Subcutaneous abdominal adipose tissue (tissue), 5 donors: ENCODE results near the gene PEG3.

Experiments used
- H3K27ac ChIP-seq: one replicate; pipeline ENCODE4 v1.7.0; 2013; ENCODE audit warnings: low read depth, mild to moderate bottlenecking, inconsistent platforms, low read length, moderate library complexity
- H3K27me3 ChIP-seq, 5 donors: one replicate each; pipeline ENCODE4 v1.7.0; 2013; ENCODE audit warnings: low read length in 5 of 5, inconsistent platforms in 1 of 5; ENCODE audit not compliant: control insufficient read depth in 5 of 5, insufficient read depth in 4 of 5
- H3K36me3 ChIP-seq, 5 donors: one replicate each; pipeline ENCODE4 v1.7.0; 2013; ENCODE audit warnings: low read length in 5 of 5; ENCODE audit not compliant: control insufficient read depth in 5 of 5, insufficient read depth in 5 of 5
- H3K4me1 ChIP-seq, 5 donors: one replicate each; pipeline ENCODE4 v1.7.0; 2013; ENCODE audit warnings: low read length in 5 of 5, mild to moderate bottlenecking in 3 of 5, moderate library complexity in 1 of 5; ENCODE audit not compliant: control insufficient read depth in 5 of 5, insufficient read depth in 5 of 5
- H3K4me3 ChIP-seq, 5 donors: one replicate each; pipeline ENCODE4 v1.7.0; 2013; ENCODE audit warnings: low read length in 5 of 5, low read depth in 1 of 5
- H3K9ac ChIP-seq, 5 donors: one replicate each; pipeline ENCODE4 v1.7.0; 2013; ENCODE audit warnings: low read length in 5 of 5, mild to moderate bottlenecking in 4 of 5, moderate library complexity in 3 of 5
- H3K9me3 ChIP-seq, 5 donors: one replicate each; pipeline ENCODE4 v1.7.0; 2013; ENCODE audit warnings: low read length in 5 of 5; ENCODE audit not compliant: control insufficient read depth in 5 of 5
- donor health status: healthy.
- donor health status: healthy.
- donor health status: healthy.
- donor health status: healthy.
- donor health status: healthy.

PEG3 gene

DNA sequence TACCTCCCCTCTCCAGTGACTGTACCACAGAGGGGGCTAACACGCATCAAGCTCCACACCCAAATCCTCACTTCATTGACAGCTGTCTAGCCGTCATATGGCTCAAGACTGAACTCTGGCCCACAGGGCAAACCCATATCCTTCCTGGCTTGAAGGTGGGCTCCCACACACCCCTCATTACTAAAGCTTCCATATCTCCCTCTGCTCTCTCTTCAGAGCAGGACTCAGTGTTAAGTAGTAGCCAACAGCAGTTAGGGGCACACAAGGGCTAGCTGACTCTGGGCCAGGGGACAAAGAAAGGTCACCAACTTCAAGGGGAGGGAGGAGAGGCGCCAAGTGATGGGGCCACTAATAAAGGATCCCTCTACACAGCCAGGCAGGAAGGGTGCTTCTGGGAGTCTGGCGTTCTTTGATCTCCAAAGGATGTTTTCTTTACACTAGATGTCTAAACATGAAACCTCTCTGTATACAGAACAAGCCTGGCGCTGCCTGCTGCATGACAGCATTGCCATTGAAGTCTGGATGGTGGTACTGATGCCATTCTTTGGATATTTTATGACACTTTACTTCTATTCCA lies 8.1 kb downstream of the PEG3 start:
- Histone ChIP-seq H3K36me3 (no peaks in the 10 kb centered on the region), H3K27ac (no peak overlapping the region), H3K4me3 (no peak overlapping the region), H3K9ac (no peak overlapping the region), H3K4me1 (peaks cover 0 to 9% (median 5%) of the 10 kb centered on the region in 5 donors), H3K27me3 (no peaks in the 10 kb centered on the region), H3K9me3 (peaks cover 0 to 7% (median 0%) of the 10 kb centered on the region in 5 donors)

DNA sequence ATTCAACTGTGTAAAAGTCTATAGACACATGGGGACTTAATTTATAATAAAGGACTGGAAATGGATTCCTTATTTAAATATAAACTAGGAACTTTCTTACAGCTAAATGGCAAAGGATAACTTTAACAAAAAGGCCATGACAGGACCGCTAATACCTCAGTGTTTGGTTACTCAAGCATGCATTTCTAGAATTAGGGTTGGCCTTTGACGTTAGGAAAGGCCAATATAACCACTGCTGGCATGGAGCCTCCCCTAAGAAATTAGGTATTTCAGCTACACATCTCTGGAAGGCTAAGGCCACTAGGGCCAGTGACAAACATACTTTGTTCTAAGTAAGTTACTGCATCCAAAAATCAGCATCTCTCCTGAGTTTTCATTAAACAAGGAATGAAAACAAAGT lies 9.3 kb downstream of the PEG3 start:
- H3K9me3 ChIP-seq: peaks cover 0 to 4% (median 0%) of the 10 kb centered on the region in 5 donors
- peaks cover 0 to 6% (median 0%) of the 10 kb centered on the region in 5 donors for H3K4me1 ChIP-seq
- H3K4me3 ChIP-seq: no peak overlapping the region
- H3K36me3 ChIP-seq: no peaks in the 10 kb centered on the region
- no peaks in the 10 kb centered on the region for H3K27me3 ChIP-seq
- no peak overlapping the region for H3K27ac ChIP-seq
- H3K9ac ChIP-seq: no peak overlapping the region

DNA sequence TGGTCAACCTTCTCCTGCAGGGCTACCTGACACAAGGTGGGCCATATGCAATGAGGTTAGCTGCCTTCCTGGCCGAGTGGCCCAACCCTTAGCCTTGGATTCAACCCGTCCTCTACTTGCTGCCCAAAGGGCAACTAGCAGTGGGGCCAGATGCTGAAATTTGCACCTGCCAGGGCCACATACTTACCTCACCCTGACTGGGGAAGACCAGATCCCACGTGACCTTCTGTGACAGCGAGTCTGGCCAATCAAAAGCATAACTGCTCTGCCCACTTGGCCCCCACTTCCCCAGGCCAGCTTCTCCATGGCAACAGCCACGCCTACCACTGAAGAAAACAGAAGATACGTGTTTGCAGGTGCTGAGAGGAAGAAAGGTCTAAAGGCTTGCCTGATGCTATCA lies 10.9 kb downstream of the PEG3 start:
- Histone ChIP-seq H3K4me3 (no peak overlapping the region), H3K27ac (no peak overlapping the region), H3K36me3 (no peaks in the 10 kb centered on the region), H3K4me1 (peaks cover 0 to 6% (median 0%) of the 10 kb centered on the region in 5 donors), H3K9ac (no peak overlapping the region), H3K27me3 (no peaks in the 10 kb centered on the region), H3K9me3 (no peaks in the 10 kb centered on the region)

DNA sequence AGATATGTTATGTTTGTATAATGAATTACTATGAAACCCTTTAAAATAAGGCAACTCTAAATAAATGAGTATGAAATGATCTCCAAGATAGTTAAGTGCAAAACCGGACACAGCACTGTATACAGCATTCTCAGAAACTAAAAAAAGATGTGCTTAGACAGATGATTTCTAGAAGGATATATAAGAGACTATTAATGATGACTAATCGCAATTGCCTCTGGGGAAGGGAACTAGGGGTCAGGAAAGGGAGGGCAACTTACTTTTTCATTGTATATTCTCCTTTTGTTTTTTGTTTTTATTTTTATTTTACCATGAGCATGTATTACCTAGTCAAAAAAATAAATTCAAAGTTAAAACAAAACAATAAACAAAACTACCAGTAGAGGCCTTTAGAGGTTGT lies 12.8 kb downstream of the PEG3 start:
- Histone ChIP-seq H3K27me3 (no peaks in the 10 kb centered on the region), H3K9me3 (no peaks in the 10 kb centered on the region)

DNA sequence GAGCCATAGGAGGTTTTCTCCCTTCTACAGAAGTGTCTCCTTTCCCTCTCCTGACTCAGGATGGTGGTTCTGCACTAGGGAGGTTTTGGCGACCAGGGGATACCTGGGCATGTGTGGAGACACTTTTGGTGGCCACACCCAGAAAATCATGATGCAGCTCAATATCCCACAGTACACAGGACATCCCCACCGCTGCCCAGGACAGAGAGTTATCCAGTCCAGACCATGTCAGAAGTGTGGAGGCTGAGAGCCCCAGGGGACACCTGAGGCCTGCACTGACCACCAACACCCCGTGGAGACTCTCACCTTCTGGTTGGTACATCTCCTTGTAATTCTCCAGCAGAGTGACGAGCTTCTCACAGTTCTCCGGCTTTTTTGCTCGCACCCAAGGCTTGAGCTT lies 16.6 kb downstream of the PEG3 start:
- Histone ChIP-seq H3K27ac (no peak overlapping the region), H3K4me1 (no peaks in the 10 kb centered on the region), H3K27me3 (no peaks in the 10 kb centered on the region), H3K4me3 (no peak overlapping the region), H3K36me3 (peaks cover 2 to 21% (median 15%) of the 10 kb centered on the region in 5 donors), H3K9me3 (no peaks in the 10 kb centered on the region), H3K9ac (no peak overlapping the region)

More for the DNA sequence above, 12.8 kb downstream of the PEG3 start:
- H3K4me3 ChIP-seq: no peak overlapping the region
- peaks cover 0 to 5% (median under 1%) of the 10 kb centered on the region in 5 donors for H3K36me3 ChIP-seq
- H3K27ac ChIP-seq: no peak overlapping the region
- H3K4me1 ChIP-seq: peaks cover 0 to 6% (median 0%) of the 10 kb centered on the region in 5 donors
- no peak overlapping the region for H3K9ac ChIP-seq

DNA sequence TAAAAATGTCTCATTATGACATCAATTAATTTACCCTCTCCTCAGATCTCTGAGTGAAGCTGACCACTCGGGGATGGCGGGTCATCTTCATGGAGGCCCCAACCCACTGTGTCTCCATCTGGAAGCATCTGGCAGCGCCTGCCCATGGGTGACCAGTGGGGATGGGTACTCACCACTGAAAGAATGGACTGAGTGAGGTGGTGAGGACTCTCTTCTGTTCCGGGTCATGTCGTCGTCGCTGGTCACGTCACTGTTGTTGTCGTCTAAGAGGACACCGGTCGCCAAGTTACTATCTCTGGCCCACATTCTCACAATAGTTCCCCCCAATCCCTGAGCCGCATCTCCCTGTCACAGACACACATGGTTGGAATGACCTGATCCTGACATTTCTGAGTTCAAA lies 17.1 kb downstream of the PEG3 start:
- Histone ChIP-seq H3K36me3 (peaks cover 2 to 26% (median 17%) of the 10 kb centered on the region in 5 donors), H3K9me3 (no peaks in the 10 kb centered on the region), H3K27me3 (no peaks in the 10 kb centered on the region), H3K9ac (no peak overlapping the region), H3K27ac (no peak overlapping the region), H3K4me1 (no peaks in the 10 kb centered on the region), H3K4me3 (no peak overlapping the region)

DNA sequence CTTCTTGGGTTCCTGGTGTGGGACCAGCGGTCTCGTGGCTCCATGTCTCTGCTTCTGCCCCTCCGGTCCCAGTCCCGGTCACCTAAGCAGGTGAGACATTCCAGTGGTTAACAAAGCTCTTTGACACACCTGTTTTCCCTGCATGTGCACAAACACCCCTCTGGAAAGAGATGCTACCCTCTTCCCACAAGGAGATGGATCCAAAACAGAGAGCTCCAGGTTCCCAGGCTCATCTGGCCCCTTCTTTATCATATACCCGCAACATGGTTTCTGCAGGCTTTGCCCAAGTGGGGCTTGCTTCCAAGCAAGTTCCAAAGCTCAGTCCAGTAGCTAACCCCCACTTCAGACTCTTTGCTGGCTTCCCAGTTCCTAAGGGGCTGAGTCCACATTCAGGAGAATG lies 17.8 kb downstream of the PEG3 start:
- Histone ChIP-seq H3K9ac (no peak overlapping the region), H3K36me3 (peaks cover 2 to 27% (median 20%) of the 10 kb centered on the region in 5 donors)

DNA sequence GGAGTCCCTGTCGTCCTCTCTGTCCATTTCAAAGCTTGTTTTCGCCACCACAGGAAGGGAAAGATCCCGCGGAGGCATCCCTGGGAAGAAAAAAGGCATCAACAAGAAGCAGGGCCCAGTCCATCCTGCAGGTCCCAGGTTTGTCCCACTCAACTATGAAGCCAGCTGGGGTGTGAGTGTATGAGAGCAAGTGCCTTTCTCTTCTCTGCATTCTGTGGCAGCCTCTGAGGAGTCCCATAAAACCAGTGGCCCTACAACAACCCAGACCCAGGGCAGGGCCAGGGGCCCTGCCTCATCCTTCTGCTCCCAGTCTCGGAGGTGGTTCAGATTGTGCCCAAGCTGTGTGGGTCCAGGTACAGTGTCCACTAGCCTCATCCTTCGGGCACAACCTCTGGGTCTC lies 18.9 kb downstream of the PEG3 start:
- Histone ChIP-seq H3K9me3 (no peaks in the 10 kb centered on the region), H3K27me3 (no peaks in the 10 kb centered on the region), H3K4me3 (no peak overlapping the region), H3K9ac (no peak overlapping the region), H3K36me3 (peaks cover 2 to 38% (median 22%) of the 10 kb centered on the region in 5 donors), H3K27ac (no peak overlapping the region), H3K4me1 (no peaks in the 10 kb centered on the region)

More for the DNA sequence above, 17.8 kb downstream of the PEG3 start:
- no peak overlapping the region for H3K4me3 ChIP-seq
- H3K4me1 ChIP-seq: no peaks in the 10 kb centered on the region
- H3K27me3 ChIP-seq: no peaks in the 10 kb centered on the region
- H3K27ac ChIP-seq: no peak overlapping the region
- H3K9me3 ChIP-seq: no peaks in the 10 kb centered on the region

DNA sequence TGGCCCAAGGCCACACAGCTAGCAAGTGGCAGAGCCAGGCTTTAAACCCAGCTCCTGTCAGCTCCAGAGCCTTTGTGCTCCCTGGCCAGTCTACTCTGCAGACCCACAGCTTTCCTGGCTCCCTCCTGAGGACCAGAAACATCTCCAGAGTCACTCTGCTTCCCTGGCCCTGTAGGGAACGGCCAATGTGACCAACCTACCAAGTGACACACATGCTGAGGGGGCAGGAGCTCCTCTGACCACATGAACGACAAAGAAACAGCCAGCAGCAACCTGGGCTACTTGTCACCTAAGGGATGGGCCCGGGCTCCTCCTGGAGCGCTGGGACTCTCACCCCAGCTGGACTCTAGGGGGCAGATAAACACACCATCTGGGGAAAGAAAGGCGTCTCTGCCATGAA lies 19.3 kb downstream of the PEG3 start:
- H3K27me3 ChIP-seq: no peaks in the 10 kb centered on the region
- no peak overlapping the region for H3K9ac ChIP-seq
- peaks cover 2 to 40% (median 23%) of the 10 kb centered on the region in 5 donors for H3K36me3 ChIP-seq
- H3K4me3 ChIP-seq: no peak overlapping the region
- H3K27ac ChIP-seq: no peak overlapping the region
- H3K4me1 ChIP-seq: no peaks in the 10 kb centered on the region
- H3K9me3 ChIP-seq: no peaks in the 10 kb centered on the region

DNA sequence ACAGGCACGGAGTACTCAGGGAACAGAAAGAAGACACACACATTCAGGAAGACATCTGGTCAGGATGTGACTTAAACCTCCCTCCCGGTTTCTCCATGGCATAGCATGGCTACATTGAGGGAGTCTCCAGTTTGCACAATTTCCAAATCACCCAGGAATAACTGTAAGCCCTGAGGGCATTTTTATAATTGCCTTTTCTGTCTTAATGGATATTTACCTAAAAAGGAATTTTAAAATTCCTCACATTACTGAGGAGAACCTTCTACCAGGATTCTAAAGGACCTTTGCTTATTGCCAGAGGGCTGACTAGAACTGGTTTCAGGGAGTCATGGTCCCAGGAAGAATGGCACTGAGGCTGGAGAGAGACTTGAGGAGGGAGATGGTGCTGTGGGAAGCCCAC lies 21.4 kb downstream of the PEG3 start:
- Histone ChIP-seq H3K27me3 (no peaks in the 10 kb centered on the region), H3K27ac (no peak overlapping the region), H3K4me1 (no peaks in the 10 kb centered on the region), H3K4me3 (no peak overlapping the region), H3K9ac (no peak overlapping the region), H3K36me3 (peaks cover 8 to 40% (median 23%) of the 10 kb centered on the region in 5 donors), H3K9me3 (peaks cover 0 to 5% (median 0%) of the 10 kb centered on the region in 5 donors)
